ENCODE results near the gene CASKIN1.
"Not testable (repeated sequence)": the region's sequence is repeated elsewhere in the genome, so short reads cannot be mapped to it uniquely, and the experiment has no call there.

Gene CASKIN1

DNA sequence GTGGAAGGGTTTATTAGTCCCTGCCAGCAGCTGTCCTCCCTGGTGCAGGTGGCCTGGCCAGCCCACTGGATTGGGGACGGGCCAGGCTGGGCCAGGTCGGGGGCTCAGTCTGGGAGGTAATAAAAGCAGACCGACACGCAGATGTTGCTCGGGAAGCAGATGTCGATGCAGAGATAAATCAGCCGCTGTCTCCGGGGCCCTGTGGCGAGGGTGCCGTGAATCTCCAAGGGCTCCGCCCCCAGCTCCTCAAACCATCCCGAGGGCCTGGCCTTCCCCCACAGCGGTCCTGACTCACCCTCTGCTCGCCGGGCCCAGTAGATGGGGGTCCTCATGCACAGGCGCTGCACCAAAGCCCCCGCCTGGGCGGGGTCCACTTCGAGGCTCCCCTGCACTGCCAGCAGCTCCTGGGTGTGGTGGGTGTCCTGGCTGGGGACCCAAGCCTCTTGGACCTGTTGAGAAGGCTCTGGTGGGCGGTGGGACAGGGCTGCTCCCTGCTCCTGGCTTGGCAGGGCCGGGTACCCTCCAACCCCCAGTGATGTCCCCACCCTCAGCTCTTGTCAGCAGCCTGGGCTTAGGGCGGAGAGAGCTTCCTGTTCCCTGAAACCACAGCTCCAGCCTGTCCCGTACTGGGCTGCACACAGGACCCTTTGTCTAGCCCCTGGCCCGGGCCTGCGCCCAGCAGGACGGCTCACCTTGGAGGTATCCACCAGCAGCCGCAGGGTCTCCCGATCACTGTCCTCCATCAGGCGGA is 13.0 kb upstream of the CASKIN1 start:
- no peak for DNase-seq (ENCODE audit: low spot score)

DNA sequence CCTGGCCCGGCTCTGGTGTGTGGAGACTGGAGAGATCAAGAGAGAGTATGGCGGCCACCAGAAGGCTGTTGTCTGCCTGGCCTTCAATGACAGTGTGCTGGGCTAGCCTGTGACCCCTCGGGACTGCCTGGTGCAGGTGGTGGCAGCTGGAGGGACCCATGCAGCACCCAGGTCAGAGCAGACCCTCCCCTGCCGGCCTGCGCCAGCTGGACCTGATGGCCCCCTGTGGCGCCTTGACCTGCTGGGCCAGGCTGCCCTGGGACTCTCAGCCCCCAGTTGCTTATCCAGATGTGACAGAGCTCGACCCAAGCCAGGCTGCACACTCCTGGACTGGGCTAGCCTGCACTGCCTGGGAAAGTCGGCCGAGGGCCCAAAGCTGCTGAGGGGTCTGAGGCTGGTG is 12.4 kb upstream of the CASKIN1 start:
- DNase-seq (ENCODE audit: low spot score): no peak

DNA sequence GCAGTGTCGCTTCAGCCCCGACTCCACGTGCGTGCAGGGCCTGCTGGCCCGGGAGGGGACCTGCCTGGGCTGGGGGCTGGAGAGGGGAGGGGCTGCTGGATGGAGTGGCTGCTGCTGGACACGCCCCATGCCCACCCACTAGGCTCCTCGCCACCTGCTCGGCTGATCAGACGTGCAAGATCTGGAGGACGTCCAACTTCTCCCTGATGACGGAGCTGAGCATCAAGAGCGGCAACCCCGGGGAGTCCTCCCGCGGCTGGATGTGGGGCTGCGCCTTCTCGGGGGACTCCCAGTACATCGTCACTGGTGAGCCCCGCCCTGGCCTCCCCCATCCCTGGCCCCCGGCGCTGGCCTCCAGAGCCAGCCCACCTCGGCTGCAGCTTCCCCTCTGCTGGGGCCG is 11.9 kb upstream of the CASKIN1 start:
- DNase-seq (ENCODE audit: low spot score): no peak

DNA sequence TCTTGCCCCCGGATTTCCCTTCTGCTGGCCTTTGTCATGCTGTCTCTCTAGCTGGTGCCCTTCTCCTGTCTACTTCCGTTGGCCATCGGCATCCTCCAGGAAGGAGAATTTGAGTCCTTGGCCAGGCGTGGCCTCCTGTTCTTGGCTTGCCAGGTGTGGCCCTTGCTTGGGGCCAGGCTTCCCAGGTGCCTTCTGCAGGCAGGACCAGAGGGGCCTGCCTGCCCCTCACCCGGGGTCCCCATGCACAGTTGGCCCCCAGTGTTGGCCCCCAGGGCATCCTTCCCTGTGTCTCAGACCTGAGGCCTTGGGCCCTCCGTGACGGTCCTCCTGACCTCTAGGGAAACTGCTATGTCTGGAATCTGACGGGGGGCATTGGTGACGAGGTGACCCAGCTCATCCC is 11.5 kb upstream of the CASKIN1 start:
- no peak for DNase-seq (ENCODE audit: low spot score)

DNA sequence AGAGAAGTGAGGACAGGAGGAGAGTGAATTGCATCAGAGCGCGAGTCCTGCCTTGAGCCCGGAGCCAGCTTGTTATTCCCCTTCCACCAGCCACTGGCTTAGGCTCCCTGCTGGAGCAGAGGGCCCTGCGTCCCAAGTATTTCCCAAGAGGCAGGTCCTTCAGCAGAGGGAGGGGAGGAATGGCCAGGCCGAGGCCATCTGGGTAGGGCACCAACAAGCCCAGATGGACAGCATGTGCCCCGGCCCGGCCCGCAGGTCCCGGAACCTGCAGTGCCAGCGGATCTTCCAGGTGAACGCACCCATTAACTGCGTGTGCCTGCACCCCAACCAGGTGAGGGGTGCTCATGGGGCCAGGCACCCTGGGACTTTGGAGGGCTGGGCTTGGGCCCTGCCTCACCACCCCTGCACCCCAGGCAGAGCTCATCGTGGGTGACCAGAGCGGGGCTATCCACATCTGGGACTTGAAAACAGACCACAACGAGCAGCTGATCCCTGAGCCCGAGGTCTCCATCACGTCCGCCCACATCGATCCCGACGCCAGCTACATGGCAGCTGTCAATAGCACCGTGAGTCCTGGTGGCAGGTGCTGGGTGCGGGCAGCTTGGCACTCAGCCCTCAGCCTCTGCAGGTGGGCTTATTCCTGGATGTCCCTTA is 10.5 kb upstream of the CASKIN1 start:
- DNase-seq (ENCODE audit: low spot score): no peak

DNA sequence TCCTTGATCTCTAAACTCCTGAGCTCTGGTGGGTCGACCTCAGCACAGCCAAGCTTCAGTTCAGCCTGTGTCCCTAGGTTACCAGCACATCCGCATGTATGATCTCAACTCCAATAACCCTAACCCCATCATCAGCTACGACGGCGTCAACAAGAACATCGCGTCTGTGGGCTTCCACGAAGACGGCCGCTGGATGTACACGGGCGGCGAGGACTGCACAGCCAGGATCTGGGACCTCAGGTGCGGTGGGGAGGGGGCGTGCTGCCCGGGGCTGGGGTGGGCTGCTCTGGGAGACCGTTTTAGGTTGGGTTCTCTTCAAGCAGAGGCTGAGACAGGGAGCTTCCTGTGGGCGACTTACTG is 10.0 kb upstream of the CASKIN1 start:
- DNase-seq (ENCODE audit: low spot score): no peak

DNA sequence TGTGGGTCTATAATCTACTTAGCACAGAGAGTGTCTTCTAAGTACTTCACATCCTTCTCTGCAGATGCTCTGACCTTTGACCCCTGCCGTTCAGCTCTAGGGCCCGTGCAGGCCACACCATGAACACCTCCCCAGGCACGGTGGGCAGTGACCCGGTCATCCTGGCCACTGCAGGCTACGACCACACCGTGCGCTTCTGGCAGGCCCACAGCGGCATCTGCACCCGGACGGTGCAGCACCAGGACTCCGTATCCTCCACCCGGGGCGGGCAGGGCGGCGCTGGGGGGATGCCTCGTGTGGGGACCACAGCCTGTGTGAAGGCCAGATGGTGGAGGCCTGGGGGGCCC is 9.5 kb upstream of the CASKIN1 start:
- no peak for DNase-seq (ENCODE audit: low spot score)

DNA sequence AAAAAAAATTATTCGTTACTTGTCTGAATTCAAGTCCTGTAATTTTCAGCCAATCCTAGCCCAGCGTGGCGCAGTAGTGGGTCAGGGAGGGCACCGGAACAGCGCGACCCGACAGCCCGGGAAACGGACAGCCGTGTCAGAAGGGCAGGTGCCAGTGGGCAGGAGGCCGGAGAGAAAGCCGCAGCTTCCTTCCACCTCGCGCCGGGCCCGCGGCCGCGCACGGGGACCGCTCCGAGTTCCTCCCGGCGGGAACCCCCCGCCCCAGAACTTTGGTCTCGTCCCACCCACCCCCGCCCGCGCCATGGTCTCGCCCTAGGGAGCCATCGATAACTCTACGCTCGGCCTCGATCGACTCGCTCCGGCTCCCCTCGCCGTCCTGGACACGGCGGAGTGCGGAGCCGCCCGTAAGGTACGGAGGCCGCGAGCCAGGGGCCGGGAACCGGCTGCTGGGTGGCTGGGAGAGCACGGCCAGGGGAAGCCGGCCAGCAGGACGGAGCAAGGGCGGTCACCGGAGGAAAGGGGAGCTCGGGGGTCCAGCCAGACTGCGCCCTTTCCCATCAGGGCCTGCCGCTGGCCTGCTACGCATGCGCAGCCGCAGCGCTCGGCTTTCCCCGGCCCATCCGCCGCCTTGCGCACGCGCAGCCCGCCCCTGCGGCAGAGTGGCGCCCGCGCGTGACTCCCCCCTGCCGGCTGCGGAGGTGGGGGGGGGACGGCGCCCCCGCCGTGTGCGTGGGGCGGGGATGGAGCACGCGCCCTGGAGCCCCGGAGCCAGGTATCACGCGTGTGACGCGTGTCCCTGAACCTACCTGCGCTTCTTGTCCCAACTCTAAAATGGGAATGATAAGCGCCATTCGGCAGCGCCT is 8.9 kb upstream of the CASKIN1 start, which contains the start of gene MLST8:
TSS of gene MLST8 (plus strand) at position 351 of the 863 bp plus-strand sequence. CDS start 632 bp downstream, outside the sequence.
- DNase-seq (ENCODE audit: low spot score): peak; percentile 68

DNA sequence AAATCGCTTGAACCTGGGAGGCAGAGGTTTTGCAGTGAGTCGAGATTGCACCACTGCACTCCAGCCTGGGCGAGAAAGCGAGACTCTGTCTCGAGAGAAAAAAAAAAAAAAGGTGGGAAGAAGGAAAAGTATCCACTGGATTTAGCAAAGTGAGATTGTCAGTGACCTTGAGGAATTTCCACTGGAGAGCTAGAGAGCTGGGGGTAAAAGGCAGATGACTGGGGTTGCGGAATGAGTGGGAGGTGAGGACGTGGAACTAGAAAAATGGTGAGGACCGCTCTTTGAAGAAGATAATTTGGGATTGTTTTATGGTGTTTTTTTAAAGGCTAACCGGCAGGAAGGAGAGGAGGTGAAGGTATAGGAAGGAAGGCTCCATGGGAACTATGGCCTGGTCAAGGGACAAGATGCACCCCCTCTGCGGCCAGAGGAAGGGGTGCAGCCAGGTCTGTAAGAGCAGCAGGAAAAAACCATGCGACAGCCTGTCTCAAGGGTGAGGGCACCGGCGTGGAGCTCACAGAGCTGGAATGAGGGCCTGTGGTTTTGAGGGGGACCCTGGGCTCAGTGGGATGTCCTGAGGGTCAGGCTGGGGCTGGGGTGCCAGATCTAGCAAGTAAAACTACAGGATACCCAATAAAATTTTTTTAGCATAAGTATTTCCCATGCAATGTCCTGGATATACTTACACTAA is 8.2 kb upstream of the CASKIN1 start:
- no peak for DNase-seq (ENCODE audit: low spot score)

DNA sequence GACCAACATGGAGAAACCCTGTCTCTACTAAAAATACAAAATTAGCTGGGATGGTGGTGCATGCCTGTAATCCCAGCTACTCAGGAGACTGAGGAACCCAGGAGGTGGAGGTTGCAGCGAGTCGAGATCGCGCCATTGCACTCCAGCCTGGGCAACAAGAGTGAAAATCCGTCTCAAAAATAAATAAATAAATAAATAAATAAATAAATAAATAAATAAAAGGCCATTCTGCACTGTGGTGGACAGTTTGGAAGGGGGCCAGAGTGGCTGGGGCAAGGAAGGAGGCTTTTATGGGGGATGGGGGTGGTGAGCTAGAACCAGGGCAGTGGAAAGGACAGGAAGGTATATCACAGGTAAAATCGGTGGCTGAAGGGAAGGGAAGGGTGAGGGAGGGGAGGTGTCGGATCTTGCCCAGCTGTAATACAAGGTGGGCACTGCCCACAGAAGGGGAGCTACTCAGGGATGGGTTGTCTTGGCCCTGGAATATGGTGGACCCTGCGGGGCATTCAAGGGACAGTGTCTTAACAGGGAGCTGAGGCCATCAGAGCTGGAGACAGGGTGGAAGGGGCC is 6.8 kb upstream of the CASKIN1 start:
- DNase-seq (ENCODE audit: low spot score): not testable (repeated sequence)

DNA sequence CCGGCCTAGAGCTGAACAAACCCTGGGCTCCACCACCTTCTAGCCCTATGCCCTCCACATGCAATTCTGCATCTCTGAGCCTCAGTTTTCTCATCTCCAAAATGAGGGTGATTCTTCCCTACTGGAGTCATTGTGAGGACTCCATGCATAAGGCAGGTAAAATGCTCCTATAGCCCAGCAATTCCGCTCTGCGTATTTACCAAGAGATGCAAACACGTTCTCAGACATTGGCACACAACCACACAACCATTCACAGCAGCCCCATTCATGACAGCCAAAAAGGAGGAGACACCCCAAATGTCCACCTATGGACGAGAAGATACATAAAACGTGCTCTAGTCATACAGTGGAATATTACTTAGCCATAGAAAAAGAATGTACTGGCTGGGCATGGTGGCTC is 3.9 kb upstream of the CASKIN1 start:
- DNase-seq (ENCODE audit: low spot score): no peak

DNA sequence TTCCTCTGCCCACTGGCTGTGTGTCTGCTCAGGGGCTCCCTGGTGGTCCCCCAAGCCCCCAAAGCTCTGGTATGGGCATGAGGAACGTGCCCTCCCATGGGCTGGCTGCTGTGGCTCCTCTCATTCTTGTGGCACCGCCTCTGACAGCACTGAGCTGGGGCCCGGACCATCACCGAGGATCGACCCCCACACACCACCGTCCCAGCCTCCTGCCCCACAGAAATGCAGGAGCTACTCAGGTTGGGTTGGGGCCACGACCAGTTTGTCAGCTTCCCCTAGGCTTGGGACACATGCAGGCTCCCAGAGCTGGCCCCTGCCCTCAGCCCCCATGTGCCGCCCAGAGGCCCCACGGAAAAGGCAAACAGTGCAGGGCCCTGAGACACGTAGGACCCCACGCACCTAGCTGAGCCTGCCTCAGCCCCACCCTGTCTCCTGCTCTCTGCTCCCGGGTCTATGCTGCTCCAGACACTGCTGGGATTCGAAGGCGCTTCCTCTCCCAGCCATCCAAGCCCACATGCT is 3.3 kb upstream of the CASKIN1 start:
- no peak for DNase-seq (ENCODE audit: low spot score)

DNA sequence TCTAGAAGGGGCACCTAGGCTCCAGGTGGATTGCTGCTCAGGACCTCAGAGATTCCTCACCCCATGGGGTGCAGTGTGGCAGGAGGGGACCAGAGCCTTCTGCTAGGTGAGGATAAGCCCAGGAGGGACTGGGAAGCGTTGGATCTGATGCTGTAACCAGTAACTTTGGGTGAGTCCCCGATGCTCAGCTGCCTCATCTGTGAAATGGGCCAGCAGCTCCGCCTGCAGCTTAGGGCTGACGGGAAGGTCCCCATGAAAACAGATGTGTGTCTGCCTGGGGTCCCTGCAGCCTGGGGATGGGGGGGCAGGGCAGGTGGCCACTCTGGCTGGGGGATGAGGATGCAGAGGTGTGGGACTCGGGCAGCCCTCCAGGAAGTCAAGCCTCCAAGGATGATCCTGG is 2.7 kb upstream of the CASKIN1 start:
- DNase-seq (ENCODE audit: low spot score): no peak

DNA sequence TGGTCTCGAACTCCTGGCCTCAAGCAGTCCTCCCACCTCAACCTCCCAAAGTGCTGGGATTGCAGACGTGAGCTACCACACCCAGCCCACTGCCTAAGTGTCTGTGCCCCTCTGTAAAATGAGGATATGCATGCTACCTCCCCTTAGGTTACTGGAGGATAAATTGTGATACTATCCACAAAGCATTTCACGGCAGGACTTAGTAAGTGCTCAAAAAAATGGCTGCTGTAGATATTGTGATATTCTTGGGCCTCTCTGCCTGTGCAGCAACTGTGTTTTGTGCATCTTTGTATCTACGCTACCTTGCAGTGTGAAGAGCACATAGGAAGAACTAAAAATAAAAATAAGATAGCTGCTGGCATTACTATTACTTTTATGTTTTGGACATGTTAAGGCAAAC is 1.9 kb upstream of the CASKIN1 start:
- no peak for DNase-seq (ENCODE audit: low spot score)

DNA sequence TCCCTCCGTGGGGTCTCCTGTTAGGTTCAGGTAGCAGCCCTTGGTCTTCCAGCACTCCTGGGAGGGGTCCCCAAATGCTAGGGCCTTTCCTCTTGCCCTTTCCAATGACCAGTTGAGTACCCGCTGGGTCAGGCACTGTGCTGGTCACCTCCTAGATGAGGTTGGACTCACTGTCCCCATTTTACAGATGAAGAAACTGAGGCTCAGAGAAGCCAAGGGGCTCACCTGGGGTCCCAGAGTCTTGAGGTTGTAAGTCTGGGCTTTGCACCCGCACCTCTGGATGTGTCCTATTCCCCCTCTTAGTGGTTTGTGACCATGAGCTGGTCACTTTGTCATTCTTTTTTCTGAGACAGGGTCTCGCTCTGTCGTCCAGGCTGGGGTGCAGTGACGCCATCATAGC is 1.4 kb upstream of the CASKIN1 start:
- no peak for DNase-seq (ENCODE audit: low spot score)

DNA sequence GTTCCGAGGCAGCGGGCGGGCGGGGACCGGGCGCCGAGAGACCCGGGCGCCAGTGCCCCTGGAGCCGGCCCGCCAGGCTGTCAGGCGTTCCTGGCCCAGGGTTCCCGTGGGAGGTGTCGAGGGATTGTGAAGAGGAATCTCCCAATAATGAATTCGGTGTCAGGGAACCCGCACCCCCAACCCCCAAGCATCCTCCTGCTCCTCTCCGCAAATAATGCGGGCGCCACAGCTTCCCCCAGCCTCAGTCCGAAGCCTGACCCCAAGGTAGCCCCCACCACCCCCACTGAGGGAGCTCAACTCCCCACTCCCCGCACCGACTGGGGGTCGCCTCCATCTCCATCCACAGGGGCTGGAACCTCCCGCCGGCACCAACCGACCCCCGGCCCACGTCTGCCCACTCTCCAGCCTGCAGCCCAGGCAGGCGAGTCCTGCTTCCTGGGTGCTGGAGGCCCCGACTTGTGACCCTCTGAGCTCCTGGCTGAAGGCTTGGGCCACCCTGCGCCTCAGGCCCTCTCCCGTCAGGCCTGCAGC is 641 bp upstream of the CASKIN1 start:
- no peak for DNase-seq (ENCODE audit: low spot score)

DNA sequence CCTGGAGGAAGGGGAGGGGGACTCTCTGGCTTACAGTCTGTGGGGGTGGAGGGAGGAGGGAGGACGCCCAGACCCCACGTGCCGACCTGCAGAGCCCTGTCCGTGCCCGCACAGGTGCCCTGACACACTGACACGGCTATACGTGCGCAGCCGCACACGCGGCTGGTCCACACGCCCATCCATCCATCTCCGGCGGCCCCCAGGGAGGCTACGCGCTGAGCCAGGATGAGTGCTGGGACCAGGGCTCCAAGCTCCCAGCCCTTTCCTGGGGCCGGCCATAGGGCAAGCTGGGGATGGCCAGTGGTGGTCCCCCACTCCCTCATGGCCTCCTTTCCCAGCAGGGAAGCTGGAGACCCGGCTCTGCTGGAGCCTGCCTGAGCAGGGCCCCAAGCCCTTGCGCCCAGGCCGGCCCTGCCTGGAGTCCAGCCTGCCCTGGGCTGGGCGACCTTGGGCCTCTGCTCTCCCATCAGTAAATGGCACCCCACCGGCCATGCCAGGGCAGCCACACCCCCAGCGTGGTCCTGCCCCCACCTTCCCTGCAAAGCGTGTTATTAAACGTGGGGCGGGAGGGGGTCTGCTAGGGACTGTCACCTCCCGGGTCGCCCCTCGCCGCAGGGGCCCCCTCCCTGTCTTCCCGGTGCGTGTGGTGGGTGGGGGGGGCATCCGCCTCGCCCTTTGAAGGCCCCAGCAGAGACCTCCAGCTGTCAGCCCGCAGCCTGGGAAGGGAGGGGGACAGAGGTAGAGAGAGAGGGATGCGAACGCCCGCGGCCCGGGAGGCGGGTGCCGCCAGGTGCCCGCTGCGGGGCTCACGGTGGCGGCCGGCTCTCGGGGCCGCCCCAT is 863 bp downstream of the CASKIN1 start:
- no peak for DNase-seq (ENCODE audit: low spot score)

DNA sequence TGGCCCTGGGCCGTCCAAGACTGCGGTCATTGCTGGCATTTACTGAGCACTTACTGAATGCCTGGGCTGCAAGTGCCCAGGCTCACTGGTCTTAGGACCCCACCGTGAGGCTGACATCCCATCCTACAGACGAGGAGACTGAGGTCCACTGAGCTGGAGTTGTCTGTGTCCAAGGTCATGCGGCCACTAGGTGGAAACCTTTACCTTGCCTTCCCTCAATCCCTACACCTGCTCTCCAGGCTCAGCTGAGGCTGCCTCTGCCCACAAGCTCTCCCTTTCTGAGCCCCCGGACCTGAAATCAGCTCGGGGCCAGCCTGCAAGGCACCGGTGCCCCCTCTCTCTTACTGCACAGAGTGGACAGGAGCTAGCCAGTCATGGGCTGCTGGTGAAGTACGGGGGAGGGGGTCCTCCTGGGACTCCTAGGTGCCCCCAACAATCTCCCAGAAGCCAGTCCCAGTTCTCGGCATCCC is 1.5 kb downstream of the CASKIN1 start:
- DNase-seq (ENCODE audit: low spot score): peak; percentile 77

DNA sequence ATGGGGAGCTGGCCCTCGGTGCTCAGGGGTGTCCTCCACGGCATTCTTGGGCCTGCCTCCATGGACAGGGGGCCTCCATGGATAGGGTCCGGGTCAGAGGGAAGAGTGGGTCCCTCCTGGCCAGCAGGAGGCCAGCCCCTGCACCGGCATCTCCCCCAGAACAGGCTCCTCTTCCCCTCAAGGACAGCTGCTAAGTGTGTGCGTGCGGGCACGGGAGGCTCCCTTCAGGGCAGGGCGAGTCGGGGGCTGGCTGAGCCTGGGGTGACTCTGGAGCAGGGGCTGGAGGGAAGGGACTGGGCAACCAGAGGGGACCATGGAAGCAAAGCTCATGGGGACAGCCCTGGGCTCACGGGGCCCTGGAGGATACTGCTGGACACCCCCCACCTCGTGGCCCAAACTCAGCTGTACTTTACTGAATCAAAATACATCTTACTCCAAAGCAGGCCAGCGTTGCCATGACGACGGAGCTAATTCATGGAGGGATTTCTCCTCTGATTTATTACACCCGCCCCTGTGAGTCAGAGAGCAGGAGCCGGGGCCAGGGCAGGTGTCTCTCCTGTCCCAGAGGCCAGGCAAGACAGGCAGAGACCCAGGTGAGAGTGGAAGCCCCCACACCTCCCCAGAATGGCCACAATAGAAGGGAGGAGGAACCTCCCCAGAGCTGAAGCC is 2.1 kb downstream of the CASKIN1 start:
- peak; percentile 52 for DNase-seq (ENCODE audit: low spot score)

DNA sequence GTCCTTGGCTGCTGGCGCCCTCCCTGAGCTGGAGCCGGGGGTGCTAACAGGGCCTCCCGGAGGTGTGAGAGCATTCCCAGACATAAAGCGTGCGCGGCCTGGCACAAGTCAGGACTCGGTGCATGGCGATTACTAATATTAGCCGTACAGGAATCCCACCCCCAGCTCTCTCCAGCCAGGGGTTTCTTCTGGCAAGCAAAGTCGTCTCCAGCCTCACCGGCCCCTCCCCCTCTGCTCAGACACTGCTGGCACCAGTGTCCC is 5.0 kb downstream of the CASKIN1 start:
- no peak for DNase-seq (ENCODE audit: low spot score)

Data from SW480 (cell line).